ENCODE measurements around the gene PPP3CA. TPM values are rescaled to one million over a fixed set of nuclear protein-coding genes. Genes with fewer than 3 reads are reported as not detected.

Gene PPP3CA
- total RNA-seq, 1 experiment from 2014 or later, result 31.0 TPM

- in situ Hi-C loops (cut with HindIII; ENCODE audit: low pct_unique_long_range_greater_than_20kb, low sequenced_read_pairs), result no loop called here
- no peaks in the 10 kb centered on the region for H3K27me3 ChIP-seq (ENCODE audit: control insufficient read depth, insufficient read depth, low read length)
- no peaks in the 10 kb centered on the region for H3K4me1 ChIP-seq (ENCODE audit: control insufficient read depth, insufficient read depth, low read length)
- BruUV-seq (replicated peaks), result no TSS peak
- TF ChIP-seq REST (IDR thresholded peaks at IDR 0.05; ENCODE audit: insufficient read depth in 1 of 2, low read depth in 2 of 2, low read length in 1 of 2) (no peak), CTCF (IDR thresholded peaks at IDR 0.05) (no peak), TCF7L2 (IDR thresholded peaks at IDR 0.05; ENCODE audit: low read depth, low read length) (no peak), POLR2AphosphoS5 (IDR thresholded peaks at IDR 0.05; ENCODE audit: low read depth, low read length) (no peak)
- DNase-seq (ENCODE audit: low read depth, low spot score) (no peak), ATAC-seq (no peak)
- POLR2A ChIA-PET, result no interaction called here
- no peak overlapping the region for H3K4me3 ChIP-seq (ENCODE audit: low read depth in 2 of 2, low read length in 2 of 2)
- H3K36me3 ChIP-seq (ENCODE audit: control insufficient read depth, insufficient read depth, low read length), result no peaks in the 10 kb centered on the region
- no peak overlapping the region for H3K27ac ChIP-seq (ENCODE audit: low read length)
- intact Hi-C loops (cut with micrococcal nuclease; ENCODE audit: unreplicated experiment), result no loop called here
- no peaks in the 10 kb centered on the region for H3K9me3 ChIP-seq (ENCODE audit: control insufficient read depth, insufficient read depth, low read depth, low read length)
- CTCF ChIA-PET, result no interaction called here
Observed at GRCh38 chr4:101022151-101023024, 324.9 kb downstream of the PPP3CA start.

- no TSS peak for BruUV-seq (replicated peaks)
- CTCF ChIA-PET, result no interaction called here
- in situ Hi-C loops (cut with HindIII; ENCODE audit: low pct_unique_long_range_greater_than_20kb, low sequenced_read_pairs) (no loop called here), intact Hi-C loops (cut with micrococcal nuclease; ENCODE audit: unreplicated experiment) (no loop called here)
- no peaks in the 10 kb centered on the region for H3K9me3 ChIP-seq (ENCODE audit: control insufficient read depth, insufficient read depth, low read depth, low read length)
- no peak overlapping the region for H3K27ac ChIP-seq (ENCODE audit: low read length)
- POLR2A ChIA-PET, result no interaction called here
- H3K27me3 ChIP-seq (ENCODE audit: control insufficient read depth, insufficient read depth, low read length), result no peaks in the 10 kb centered on the region
- peak; percentile 5 for DNase-seq (ENCODE audit: low read depth, low spot score)
- no peaks in the 10 kb centered on the region for H3K4me1 ChIP-seq (ENCODE audit: control insufficient read depth, insufficient read depth, low read length)
- ATAC-seq, result no peak
- no peak overlapping the region for H3K4me3 ChIP-seq (ENCODE audit: low read depth in 2 of 2, low read length in 2 of 2)
- no peak for TF ChIP-seq TCF7L2 (IDR thresholded peaks at IDR 0.05; ENCODE audit: low read depth, low read length)
- TF ChIP-seq CTCF (IDR thresholded peaks at IDR 0.05), result no peak
- TF ChIP-seq SIN3A (IDR thresholded peaks at IDR 0.05; ENCODE audit: borderline replicate concordance, insufficient read depth, low read depth, low read length), result no peak
- TF ChIP-seq REST (IDR thresholded peaks at IDR 0.05; ENCODE audit: insufficient read depth in 1 of 2, low read depth in 2 of 2, low read length in 1 of 2), result no peak
- TF ChIP-seq POLR2AphosphoS5 (IDR thresholded peaks at IDR 0.05; ENCODE audit: low read depth, low read length), result no peak
- H3K36me3 ChIP-seq (ENCODE audit: control insufficient read depth, insufficient read depth, low read length), result no peaks in the 10 kb centered on the region
Observed at GRCh38 chr4:101020956-101021355, 326.4 kb downstream of the PPP3CA start.
